OCI-LY7 (cell line): ENCODE results near the gene SPTB. TPM values are rescaled to one million over a fixed set of nuclear protein-coding genes. Genes with fewer than 3 reads are reported as not detected.

Experiments
- BruUV-seq: library from RNA; stranded (reverse); fragments of 400-500 nt; replicated peaks from 2 replicates; lab custom pipeline; 2021; lab: Mats Ljungman, UMichigan
- CTCF ChIA-PET: fragments of 300-600 bp; sonication (Branson Sonifier 250); formaldehyde crosslinking; loops from one replicate; lab custom pipeline; 2022; ENCODE audit warnings: antibody characterized with exemption; ENCODE audit not compliant: unreplicated experiment; lab: Charles Lee
- POLR2A ChIA-PET: fragments of 300-600 bp; sonication (Branson Sonifier 250); formaldehyde crosslinking; loops from one replicate; lab custom pipeline; 2022; ENCODE audit warnings: antibody characterized with exemption; lab: Charles Lee
- DNase-seq: peaks from one replicate; pipeline ENCODE4 v3.0.0-alpha.2; 2015; ENCODE audit warnings: low spot score
- H2AFZ ChIP-seq: fragments of 200-600 bp; sonication (generic), shearing (Covaris generic); 2 replicates; pipeline ENCODE4 v1.6.1; 2014; ENCODE audit warnings: mild to moderate bottlenecking, antibody characterized with exemption, low read length, moderate library complexity
- H3K27ac ChIP-seq: fragments of 200-600 bp; sonication (generic); 2 replicates; pipeline ENCODE4 v1.5.1; 2014; ENCODE audit warnings: mixed run types, low read depth, mild to moderate bottlenecking, moderate library complexity, low read length, inconsistent platforms; ENCODE audit not compliant: poor library complexity, severe bottlenecking
- H3K36me3 ChIP-seq: fragments of 200-600 bp; sonication (generic); 2 replicates; pipeline ENCODE4 v1.6.1; 2014; ENCODE audit warnings: mild to moderate bottlenecking, antibody characterized with exemption, low read length, moderate library complexity, mixed read lengths; ENCODE audit not compliant: insufficient read depth
- H3K4me1 ChIP-seq: fragments of 200-600 bp; sonication (generic); 2 replicates; pipeline ENCODE4 v1.5.1; 2014; ENCODE audit warnings: mild to moderate bottlenecking, low read length; ENCODE audit not compliant: insufficient read depth, poor library complexity, severe bottlenecking
- H3K4me2 ChIP-seq: fragments of 200-600 bp; sonication (generic); 2 replicates; pipeline ENCODE4 v1.6.1; 2014; ENCODE audit warnings: mild to moderate bottlenecking, low read length
- H3K4me3 ChIP-seq: fragments of 200-600 bp; sonication (generic); 2 replicates; pipeline ENCODE4 v1.5.1; 2014; ENCODE audit warnings: mild to moderate bottlenecking, low read depth, low read length; ENCODE audit not compliant: poor library complexity, severe bottlenecking
- H3K79me2 ChIP-seq: fragments of 200-600 bp; sonication (generic); 2 replicates; pipeline ENCODE4 v1.6.1; 2016; ENCODE audit warnings: low read depth, mild to moderate bottlenecking, low read length, moderate library complexity, mixed read lengths; ENCODE audit not compliant: insufficient read depth
- H3K9me2 ChIP-seq: fragments of 200-600 bp; sonication (generic); 2 replicates; pipeline ENCODE4 v1.6.1; 2016; ENCODE audit warnings: mild to moderate bottlenecking, low read length, mixed read lengths; ENCODE audit not compliant: insufficient read depth
- H3K9me3 ChIP-seq: fragments of 200-600 bp; sonication (generic); 2 replicates; pipeline ENCODE4 v1.6.1; 2014; ENCODE audit warnings: mild to moderate bottlenecking, mixed run types, low read length, mixed read lengths
- H4K20me1 ChIP-seq: fragments of 200-600 bp; sonication (generic); 2 replicates; pipeline ENCODE4 v1.6.1; 2014; ENCODE audit warnings: mild to moderate bottlenecking, antibody characterized with exemption, low read length, moderate library complexity, mixed read lengths; ENCODE audit not compliant: insufficient read depth
- EZH2phosphoT487 ChIP-seq: fragments of 200-600 bp; sonication (generic); IDR thresholded peaks from 2 replicates; pipeline ENCODE4 v1.6.1; 2018; ENCODE audit warnings: low read depth, borderline replicate concordance, mild to moderate bottlenecking, mixed run types, antibody characterized with exemption, low read length, moderate library complexity, mixed read lengths
- intact Hi-C: fragments of 100-400 bp; cut with micrococcal nuclease; formaldehyde crosslinking; loops from one replicate; pipeline ENCODE4 v1.10.0; 2022; ENCODE audit not compliant: unreplicated experiment
- total RNA-seq, 2 experiments: library from RNA; depleted of rRNA in 1 of 2; stranded (reverse); fragments of >200 nt in 1 of 2; shearing (Covaris generic) in 1 of 2; gene quantifications; 2 replicates each; pipeline ENCODE4 v1.2.3, GENCODE V29; 2014 to 2022
- TF ChIP-seq, protein P1 (sequence below): fragments of 200-600 bp; sonication (generic); conservative IDR thresholded peaks from 2 replicates; pipeline ENCODE4 v1.5.1; 2014; ENCODE audit warnings: mild to moderate bottlenecking, antibody characterized with exemption, low read length, moderate library complexity, mixed read lengths

The SPTB gene
- total RNA-seq, 2 experiments from 2014 or later: not detected

DNA sequence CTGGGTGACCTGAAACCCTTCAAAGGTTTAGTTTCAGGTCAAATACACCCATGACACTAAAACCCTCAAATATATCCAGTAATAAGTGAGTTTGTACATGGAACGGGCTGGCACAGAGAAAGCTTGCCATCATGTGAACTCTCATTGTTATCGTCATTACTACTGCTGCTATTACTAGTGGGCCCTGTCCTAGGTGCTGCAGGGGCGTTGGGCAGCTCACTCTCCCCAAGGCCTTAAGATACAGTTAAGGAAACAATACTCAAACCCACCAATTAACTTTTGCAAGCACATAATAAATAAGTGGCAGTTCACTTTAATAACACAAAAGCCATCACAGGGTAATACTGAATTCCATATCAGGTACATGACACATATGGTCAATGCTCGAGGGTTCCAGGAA, 71.3 kb downstream of the SPTB start:
- Histone ChIP-seq H3K36me3 (no peaks in the 10 kb centered on the region), H2AFZ (no peak overlapping the region), H3K4me2 (no peak overlapping the region), H3K79me2 (no peaks in the 10 kb centered on the region), H4K20me1 (no peaks in the 10 kb centered on the region), H3K9me2 (no peaks in the 10 kb centered on the region), H3K4me3 (no peak overlapping the region), H3K9me3 (no peaks in the 10 kb centered on the region), H3K4me1 (no peaks in the 10 kb centered on the region), H3K27ac (no peak overlapping the region)
- no TSS peak for BruUV-seq
- TF ChIP-seq, protein P1, sequence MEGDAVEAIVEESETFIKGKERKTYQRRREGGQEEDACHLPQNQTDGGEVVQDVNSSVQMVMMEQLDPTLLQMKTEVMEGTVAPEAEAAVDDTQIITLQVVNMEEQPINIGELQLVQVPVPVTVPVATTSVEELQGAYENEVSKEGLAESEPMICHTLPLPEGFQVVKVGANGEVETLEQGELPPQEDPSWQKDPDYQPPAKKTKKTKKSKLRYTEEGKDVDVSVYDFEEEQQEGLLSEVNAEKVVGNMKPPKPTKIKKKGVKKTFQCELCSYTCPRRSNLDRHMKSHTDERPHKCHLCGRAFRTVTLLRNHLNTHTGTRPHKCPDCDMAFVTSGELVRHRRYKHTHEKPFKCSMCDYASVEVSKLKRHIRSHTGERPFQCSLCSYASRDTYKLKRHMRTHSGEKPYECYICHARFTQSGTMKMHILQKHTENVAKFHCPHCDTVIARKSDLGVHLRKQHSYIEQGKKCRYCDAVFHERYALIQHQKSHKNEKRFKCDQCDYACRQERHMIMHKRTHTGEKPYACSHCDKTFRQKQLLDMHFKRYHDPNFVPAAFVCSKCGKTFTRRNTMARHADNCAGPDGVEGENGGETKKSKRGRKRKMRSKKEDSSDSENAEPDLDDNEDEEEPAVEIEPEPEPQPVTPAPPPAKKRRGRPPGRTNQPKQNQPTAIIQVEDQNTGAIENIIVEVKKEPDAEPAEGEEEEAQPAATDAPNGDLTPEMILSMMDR: no peak
- no peak for TF ChIP-seq EZH2phosphoT487
- POLR2A ChIA-PET: interaction anchor here (0.7 kb wide), 2 partner anchors 188 to 1160 kb away, joined by 3 to 4 read pairs; no protein-coding TSS in a partner anchor
- no peak for DNase-seq
- CTCF ChIA-PET: no interaction called here
- intact Hi-C loops: no loop called here

DNA sequence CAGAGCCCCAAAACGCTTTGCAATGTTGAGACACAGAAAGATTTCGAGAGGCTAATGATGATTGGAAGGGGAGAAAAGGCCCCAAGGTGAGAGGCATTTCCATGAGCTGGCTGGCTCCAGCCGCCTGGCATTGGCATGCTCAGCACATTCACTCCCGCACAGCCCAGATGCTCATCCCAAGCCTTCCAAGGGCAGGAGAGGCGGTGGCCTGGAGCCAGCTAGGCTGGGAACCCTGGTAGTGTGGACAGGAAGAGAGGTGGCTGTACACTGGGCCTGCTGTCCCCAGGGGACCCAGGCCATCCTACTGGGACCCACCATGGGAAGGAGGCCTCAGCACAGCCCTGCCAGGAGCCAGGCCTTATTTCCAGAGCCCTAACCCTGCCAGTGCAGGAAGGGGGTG, 72.2 kb downstream of the SPTB start:
- no TSS peak for BruUV-seq
- ChIA-PET CTCF (no interaction called here), POLR2A (no interaction called here)
- H3K36me3 ChIP-seq: no peaks in the 10 kb centered on the region
- no peak overlapping the region for H3K4me3 ChIP-seq
- no peak overlapping the region for H3K4me2 ChIP-seq
- intact Hi-C loops: no loop called here
- H4K20me1 ChIP-seq: no peaks in the 10 kb centered on the region
- H3K9me2 ChIP-seq: no peaks in the 10 kb centered on the region
- H2AFZ ChIP-seq: no peak overlapping the region
- TF ChIP-seq, protein P1: no peak
- TF ChIP-seq EZH2phosphoT487: no peak
- H3K79me2 ChIP-seq: no peaks in the 10 kb centered on the region
- no peaks in the 10 kb centered on the region for H3K9me3 ChIP-seq
- DNase-seq: no peak
- H3K4me1 ChIP-seq: no peaks in the 10 kb centered on the region
- H3K27ac ChIP-seq: no peak overlapping the region

DNA sequence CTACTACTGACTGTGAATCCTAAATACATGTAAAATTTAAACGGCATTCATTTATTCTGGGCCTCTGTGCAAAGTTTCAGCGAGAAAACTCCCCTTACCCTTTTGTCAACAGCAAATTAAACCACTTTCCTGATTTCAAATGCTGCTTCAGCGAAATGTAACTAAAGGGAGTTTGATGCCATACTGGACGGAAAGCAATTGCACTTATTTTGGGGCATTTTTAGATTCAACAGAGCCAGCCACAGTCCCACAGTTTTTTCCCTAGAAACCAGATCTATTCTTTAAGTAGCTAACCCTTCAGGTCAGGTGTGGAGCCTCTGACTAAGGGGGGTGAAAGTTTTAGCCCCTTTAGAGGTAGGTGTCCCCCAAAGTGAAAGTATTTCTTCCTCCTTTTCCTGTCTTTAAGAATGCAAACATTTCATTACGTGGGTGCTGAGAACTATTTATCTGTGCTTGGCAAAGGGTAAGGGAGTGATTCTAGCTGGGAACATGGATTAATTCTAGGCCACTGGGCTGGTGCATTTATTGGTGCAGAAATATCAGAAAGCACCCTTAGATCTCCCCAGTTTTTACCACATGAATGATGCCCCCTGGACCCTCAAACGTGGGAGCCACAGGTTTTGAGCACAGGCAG, 72.7 kb downstream of the SPTB start:
- Histone ChIP-seq H3K4me1 (no peaks in the 10 kb centered on the region), H2AFZ (no peak overlapping the region), H3K4me3 (no peak overlapping the region), H4K20me1 (no peaks in the 10 kb centered on the region), H3K9me2 (no peaks in the 10 kb centered on the region), H3K4me2 (no peak overlapping the region), H3K9me3 (no peaks in the 10 kb centered on the region), H3K79me2 (no peaks in the 10 kb centered on the region), H3K27ac (no peak overlapping the region), H3K36me3 (no peaks in the 10 kb centered on the region)
- BruUV-seq: no TSS peak
- TF ChIP-seq, protein P1: no peak
- TF ChIP-seq EZH2phosphoT487: no peak
- intact Hi-C loops: no loop called here
- DNase-seq: no peak
- ChIA-PET POLR2A (interaction anchor here (0.6 kb wide), 1 partner anchor 14 kb away, joined by 3 read pairs; no protein-coding TSS in a partner anchor), CTCF (no interaction called here)
